ENCODE data around the gene MPZL3.

GRCh38 chr11:118259138-118259537, 7.0 kb upstream of the MPZL3 start:
- TF ChIP-seq CTCF (IDR thresholded peaks at IDR 0.05) (no peak), POLR2A (IDR thresholded peaks at IDR 0.05) (no peak)
